GM18499 (cell line): ENCODE data around the gene THBS2.

Experiments
- ATAC-seq: cut with Tn5 transposase; IDR thresholded peaks from one replicate; pipeline ENCODE4 v1.9.1; 2021; ENCODE audit warnings: moderate number of reproducible peaks; ENCODE audit not compliant: insufficient read depth, unreplicated experiment

The THBS2 gene

GRCh38 chr6:169170583-169170955 is 83.1 kb downstream of the THBS2 start:
- ATAC-seq, result no peak

- no peak for ATAC-seq
Observed at GRCh38 chr6:169169941-169170582, 83.6 kb downstream of the THBS2 start.

- no peak for ATAC-seq
Observed at GRCh38 chr6:169169375-169169774, 84.3 kb downstream of the THBS2 start.

GRCh38 chr6:169168706-169169105 is 84.9 kb downstream of the THBS2 start:
- no peak for ATAC-seq

GRCh38 chr6:169168302-169168630 is 85.4 kb downstream of the THBS2 start:
- no peak for ATAC-seq

GRCh38 chr6:169167581-169168301 is 85.9 kb downstream of the THBS2 start:
- no peak for ATAC-seq

GRCh38 chr6:169166896-169167580 is 86.6 kb downstream of the THBS2 start:
- no peak for ATAC-seq
